ENCODE measurements around the gene MCMBP. TPM values are rescaled to one million over a fixed set of nuclear protein-coding genes. Genes with fewer than 3 reads are reported as not detected.

The MCMBP gene
- total RNA-seq, 1 experiment from 2014 or later: 148 TPM

DNA sequence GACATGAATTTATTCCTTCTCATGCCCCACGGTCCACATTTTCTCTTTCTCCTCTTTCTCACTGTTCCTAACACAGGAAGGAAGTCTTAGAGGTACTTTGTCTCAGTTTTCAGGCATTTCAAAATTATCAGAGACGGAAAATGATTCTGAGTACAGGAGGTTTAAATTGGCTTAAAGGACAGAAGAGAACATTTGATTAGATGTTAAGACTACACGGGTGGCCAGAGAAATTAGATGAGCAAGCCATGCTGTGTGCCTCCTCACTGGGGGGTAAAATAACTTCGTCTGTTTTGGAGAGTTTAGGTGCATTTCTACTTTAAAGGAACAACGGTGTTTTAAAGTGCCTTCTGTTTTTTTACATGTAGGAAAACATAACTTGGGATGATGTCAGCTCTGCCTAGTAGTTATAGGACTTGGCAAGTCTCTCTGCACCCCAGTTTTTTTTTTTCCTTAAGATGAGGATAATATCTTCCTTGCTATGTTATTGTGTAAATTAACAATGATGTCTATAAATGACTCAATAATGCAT, 66.9 kb downstream of the MCMBP start:
- Histone ChIP-seq H3K9me3 (ENCODE audit: control insufficient read depth in 1 of 2, insufficient read depth in 1 of 2, low read depth in 1 of 2, low read length in 2 of 2) (no peaks in the 10 kb centered on the region), H4K20me1 (ENCODE audit: insufficient read depth) (no peaks in the 10 kb centered on the region; the same call in 1 of the 2 replicates), H3K9ac (ENCODE audit: low read length) (no peak overlapping the region), H3K36me3 (ENCODE audit: control insufficient read depth in 1 of 2, insufficient read depth in 2 of 2, low read length in 2 of 2) (no peaks in the 10 kb centered on the region), H3K9me2 (ENCODE audit: insufficient read depth) (no peaks in the 10 kb centered on the region), H2AFZ (ENCODE audit: low read depth, low read length, poor library complexity, severe bottlenecking) (no peak overlapping the region), H3K4me1 (ENCODE audit: control insufficient read depth in 1 of 2, insufficient read depth in 2 of 2, low read length in 2 of 2) (no peaks in the 10 kb centered on the region), H3K4me3 (replicated peaks in 1 of 2; ENCODE audit: low read depth in 1 of 2, low read length in 2 of 2) (no peak overlapping the region), H3K79me2 (ENCODE audit: insufficient read depth, low read length) (no peaks in the 10 kb centered on the region), H3K4me2 (ENCODE audit: low read length) (no peak overlapping the region), H3K27ac (ENCODE audit: low read depth, low read length) (no peak overlapping the region), H3K27me3 (ENCODE audit: insufficient read depth, low read length) (no peaks in the 10 kb centered on the region)
- POLR2A ChIA-PET: no interaction called here
- RAD21 ChIA-PET (ENCODE audit: low non-redundant PET in 1 of 2, low total read pairs in 2 of 2, uncharacterized antibody in 2 of 2, unreplicated experiment in 2 of 2): no interaction called here
- CTCF ChIA-PET: no interaction called here
- intact Hi-C loops (cut with micrococcal nuclease): no loop called here
- TF ChIP-seq TCF7L2 (IDR thresholded peaks at IDR 0.05; ENCODE audit: borderline replicate concordance, extremely low read depth, insufficient read depth, insufficient read length): no peak
- no peak for TF ChIP-seq RAD21 (IDR thresholded peaks at IDR 0.05; ENCODE audit: low read depth)
- TF ChIP-seq, protein P1, sequence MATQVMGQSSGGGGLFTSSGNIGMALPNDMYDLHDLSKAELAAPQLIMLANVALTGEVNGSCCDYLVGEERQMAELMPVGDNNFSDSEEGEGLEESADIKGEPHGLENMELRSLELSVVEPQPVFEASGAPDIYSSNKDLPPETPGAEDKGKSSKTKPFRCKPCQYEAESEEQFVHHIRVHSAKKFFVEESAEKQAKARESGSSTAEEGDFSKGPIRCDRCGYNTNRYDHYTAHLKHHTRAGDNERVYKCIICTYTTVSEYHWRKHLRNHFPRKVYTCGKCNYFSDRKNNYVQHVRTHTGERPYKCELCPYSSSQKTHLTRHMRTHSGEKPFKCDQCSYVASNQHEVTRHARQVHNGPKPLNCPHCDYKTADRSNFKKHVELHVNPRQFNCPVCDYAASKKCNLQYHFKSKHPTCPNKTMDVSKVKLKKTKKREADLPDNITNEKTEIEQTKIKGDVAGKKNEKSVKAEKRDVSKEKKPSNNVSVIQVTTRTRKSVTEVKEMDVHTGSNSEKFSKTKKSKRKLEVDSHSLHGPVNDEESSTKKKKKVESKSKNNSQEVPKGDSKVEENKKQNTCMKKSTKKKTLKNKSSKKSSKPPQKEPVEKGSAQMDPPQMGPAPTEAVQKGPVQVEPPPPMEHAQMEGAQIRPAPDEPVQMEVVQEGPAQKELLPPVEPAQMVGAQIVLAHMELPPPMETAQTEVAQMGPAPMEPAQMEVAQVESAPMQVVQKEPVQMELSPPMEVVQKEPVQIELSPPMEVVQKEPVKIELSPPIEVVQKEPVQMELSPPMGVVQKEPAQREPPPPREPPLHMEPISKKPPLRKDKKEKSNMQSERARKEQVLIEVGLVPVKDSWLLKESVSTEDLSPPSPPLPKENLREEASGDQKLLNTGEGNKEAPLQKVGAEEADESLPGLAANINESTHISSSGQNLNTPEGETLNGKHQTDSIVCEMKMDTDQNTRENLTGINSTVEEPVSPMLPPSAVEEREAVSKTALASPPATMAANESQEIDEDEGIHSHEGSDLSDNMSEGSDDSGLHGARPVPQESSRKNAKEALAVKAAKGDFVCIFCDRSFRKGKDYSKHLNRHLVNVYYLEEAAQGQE (IDR thresholded peaks at IDR 0.05; ENCODE audit: low read depth): no peak
- DNase-seq (ENCODE audit: low read depth, low spot score) (no peak), ATAC-seq (no peak)
- no TSS peak for BruUV-seq (replicated peaks)

DNA sequence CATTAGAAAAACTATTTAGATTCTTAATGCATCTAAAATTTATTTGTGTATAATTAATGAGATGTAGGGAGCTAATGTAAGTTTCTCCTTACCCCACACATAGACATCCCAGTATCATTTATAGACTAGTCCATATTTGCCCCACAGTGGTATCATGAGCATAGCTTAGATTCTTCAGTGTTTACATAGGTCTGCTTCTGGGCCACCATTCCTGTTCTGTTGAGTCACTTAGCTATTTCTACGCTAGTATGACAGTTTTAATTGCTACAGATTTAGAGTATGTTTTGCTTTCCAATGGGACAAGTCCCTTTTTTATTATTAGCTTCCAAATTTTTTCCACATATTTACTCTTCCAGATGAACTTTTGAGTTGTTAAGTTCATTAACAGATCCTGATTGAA, 69.4 kb downstream of the MCMBP start:
- Histone ChIP-seq H3K9me2 (ENCODE audit: insufficient read depth) (no peaks in the 10 kb centered on the region), H3K4me3 (replicated peaks in 1 of 2; ENCODE audit: low read depth in 1 of 2, low read length in 2 of 2) (no peak overlapping the region), H3K36me3 (ENCODE audit: control insufficient read depth in 1 of 2, insufficient read depth in 2 of 2, low read length in 2 of 2) (no peaks in the 10 kb centered on the region), H3K9me3 (ENCODE audit: control insufficient read depth in 1 of 2, insufficient read depth in 1 of 2, low read depth in 1 of 2, low read length in 2 of 2) (no peaks in the 10 kb centered on the region), H3K27me3 (ENCODE audit: insufficient read depth, low read length) (no peaks in the 10 kb centered on the region), H3K9ac (ENCODE audit: low read length) (no peak overlapping the region), H4K20me1 (ENCODE audit: insufficient read depth) (no peaks in the 10 kb centered on the region; the same call in 1 of the 2 replicates), H3K4me1 (ENCODE audit: control insufficient read depth in 1 of 2, insufficient read depth in 2 of 2, low read length in 2 of 2) (no peaks in the 10 kb centered on the region), H2AFZ (ENCODE audit: low read depth, low read length, poor library complexity, severe bottlenecking) (no peak overlapping the region), H3K4me2 (ENCODE audit: low read length) (no peak overlapping the region), H3K79me2 (ENCODE audit: insufficient read depth, low read length) (no peaks in the 10 kb centered on the region), H3K27ac (ENCODE audit: low read depth, low read length) (no peak overlapping the region)
- intact Hi-C loops (cut with micrococcal nuclease): no loop called here
- BruUV-seq (replicated peaks): no TSS peak
- CTCF ChIA-PET: interaction anchor here (1.0 to 1.7 kb wide), 2 partner anchors 52 to 56 kb away, joined by 3 to 6 read pairs; no protein-coding TSS in a partner anchor
- RAD21 ChIA-PET (ENCODE audit: low non-redundant PET in 1 of 2, low total read pairs in 2 of 2, uncharacterized antibody in 2 of 2, unreplicated experiment in 2 of 2): no interaction called here
- ATAC-seq: no peak
- DNase-seq (ENCODE audit: low read depth, low spot score): no peak
- POLR2A ChIA-PET: interaction anchor here (1.4 kb wide), 1 partner anchor 13 kb away, joined by 4 read pairs; no protein-coding TSS in a partner anchor
- TF ChIP-seq RAD21 (IDR thresholded peaks at IDR 0.05; ENCODE audit: low read depth): no peak
- TF ChIP-seq ZFX (IDR thresholded peaks at IDR 0.05): no peak
- no peak for TF ChIP-seq SIN3A (IDR thresholded peaks at IDR 0.05; ENCODE audit: low read depth)
- no peak for TF ChIP-seq ATF3 (IDR thresholded peaks at IDR 0.05)
- TF ChIP-seq SP1 (IDR thresholded peaks at IDR 0.05; ENCODE audit: low read depth): no peak
- no peak for TF ChIP-seq JUND (IDR thresholded peaks at IDR 0.05)
- no peak for TF ChIP-seq EGR1 (IDR thresholded peaks at IDR 0.05; ENCODE audit: low read depth)
